ENCODE results near the gene DLG1. TPM values are rescaled to one million over a fixed set of nuclear protein-coding genes. Genes with fewer than 3 reads are reported as not detected.

DLG1 gene
- total and polyA plus RNA-seq, 12 donors: 14.1 to 74.6 (median 58.4) TPM

- peaks cover 0 to 34% of the 10 kb centered on the region in 2 donors for H3K4me1 ChIP-seq (replicated peaks in 1 of 2)
- TF ChIP-seq CTCF (IDR thresholded peaks at IDR 0.05) (no peak), POLR2A (IDR thresholded peaks at IDR 0.05) (no peak)
- 81 to 91% (median 86%) methylated on average over 1 of the region's 1 CpG for WGBS, 4 donors
- DNase-seq: no peak
- no peak overlapping the region for H3K4me3 ChIP-seq
- H3K27ac ChIP-seq: no peak overlapping the region
- H3K36me3 ChIP-seq (replicated peaks in 1 of 2): no peaks in the 10 kb centered on the region
- intact Hi-C loops (cut with DNase I): no loop called here
- no peaks in the 10 kb centered on the region for H3K9me3 ChIP-seq (replicated peaks in 1 of 3)
- H3K27me3 ChIP-seq: no peaks in the 10 kb centered on the region
Observed at GRCh38 chr3:197225579-197225978, 72.8 kb downstream of the DLG1 start.

GRCh38 chr3:197224034-197224444 lies 74.4 kb downstream of the DLG1 start:
- no peak for DNase-seq
- H3K36me3 ChIP-seq (replicated peaks in 1 of 2): no peaks in the 10 kb centered on the region
- intact Hi-C loops (cut with DNase I): no loop called here
- no peak overlapping the region for H3K27ac ChIP-seq
- peaks cover 0 to 23% of the 10 kb centered on the region in 2 donors for H3K4me1 ChIP-seq (replicated peaks in 1 of 2)
- no peaks in the 10 kb centered on the region for H3K27me3 ChIP-seq
- H3K9me3 ChIP-seq (replicated peaks in 1 of 3): no peaks in the 10 kb centered on the region
- H3K4me3 ChIP-seq: no peak overlapping the region
- TF ChIP-seq POLR2A (IDR thresholded peaks at IDR 0.05): no peak
- peak; percentile 28 to 66 (median 56) for TF ChIP-seq CTCF (IDR thresholded peaks at IDR 0.05)

GRCh38 chr3:197222937-197223370 lies 75.5 kb downstream of the DLG1 start:
- H3K36me3 ChIP-seq (replicated peaks in 1 of 2): no peaks in the 10 kb centered on the region
- intact Hi-C loops (cut with DNase I): no loop called here
- no peak for DNase-seq
- peaks cover 6 to 22% of the 10 kb centered on the region in 2 donors for H3K4me1 ChIP-seq (replicated peaks in 1 of 2)
- no peak overlapping the region for H3K27ac ChIP-seq
- TF ChIP-seq POLR2A (IDR thresholded peaks at IDR 0.05): no peak
- TF ChIP-seq CTCF (IDR thresholded peaks at IDR 0.05): no peak
- H3K9me3 ChIP-seq (replicated peaks in 1 of 3): no peaks in the 10 kb centered on the region
- 46 to 62% (median 56%) methylated on average over 5 of the region's 5 CpGs for WGBS, 4 donors
- no peak overlapping the region for H3K4me3 ChIP-seq
- H3K27me3 ChIP-seq: no peaks in the 10 kb centered on the region

GRCh38 chr3:197219619-197220018 lies 78.8 kb downstream of the DLG1 start:
- H3K4me3 ChIP-seq: no peak overlapping the region
- TF ChIP-seq CTCF (IDR thresholded peaks at IDR 0.05): no peak
- TF ChIP-seq POLR2A (IDR thresholded peaks at IDR 0.05): no peak
- H3K36me3 ChIP-seq (replicated peaks in 1 of 2): no peaks in the 10 kb centered on the region
- no peak for DNase-seq
- 66 to 87% (median 83%) methylated on average over 6 of the region's 6 CpGs for WGBS, 4 donors
- H3K27me3 ChIP-seq: no peaks in the 10 kb centered on the region
- no peaks in the 10 kb centered on the region for H3K9me3 ChIP-seq (replicated peaks in 1 of 3)
- intact Hi-C loops (cut with DNase I): no loop called here
- peaks cover 17 to 37% of the 10 kb centered on the region in 2 donors for H3K4me1 ChIP-seq (replicated peaks in 1 of 2)
- no peak overlapping the region for H3K27ac ChIP-seq

Measured in adrenal gland (tissue), 12 donors.